Measurements from ENCODE around the gene HTRA1.

The HTRA1 gene

GRCh38 chr10:122490268-122490667 lies 28.9 kb downstream of the HTRA1 start:
- FAIRE-seq: no peak
- DNase-seq (ENCODE audit: insufficient read length, low spot score): no peak

DNA sequence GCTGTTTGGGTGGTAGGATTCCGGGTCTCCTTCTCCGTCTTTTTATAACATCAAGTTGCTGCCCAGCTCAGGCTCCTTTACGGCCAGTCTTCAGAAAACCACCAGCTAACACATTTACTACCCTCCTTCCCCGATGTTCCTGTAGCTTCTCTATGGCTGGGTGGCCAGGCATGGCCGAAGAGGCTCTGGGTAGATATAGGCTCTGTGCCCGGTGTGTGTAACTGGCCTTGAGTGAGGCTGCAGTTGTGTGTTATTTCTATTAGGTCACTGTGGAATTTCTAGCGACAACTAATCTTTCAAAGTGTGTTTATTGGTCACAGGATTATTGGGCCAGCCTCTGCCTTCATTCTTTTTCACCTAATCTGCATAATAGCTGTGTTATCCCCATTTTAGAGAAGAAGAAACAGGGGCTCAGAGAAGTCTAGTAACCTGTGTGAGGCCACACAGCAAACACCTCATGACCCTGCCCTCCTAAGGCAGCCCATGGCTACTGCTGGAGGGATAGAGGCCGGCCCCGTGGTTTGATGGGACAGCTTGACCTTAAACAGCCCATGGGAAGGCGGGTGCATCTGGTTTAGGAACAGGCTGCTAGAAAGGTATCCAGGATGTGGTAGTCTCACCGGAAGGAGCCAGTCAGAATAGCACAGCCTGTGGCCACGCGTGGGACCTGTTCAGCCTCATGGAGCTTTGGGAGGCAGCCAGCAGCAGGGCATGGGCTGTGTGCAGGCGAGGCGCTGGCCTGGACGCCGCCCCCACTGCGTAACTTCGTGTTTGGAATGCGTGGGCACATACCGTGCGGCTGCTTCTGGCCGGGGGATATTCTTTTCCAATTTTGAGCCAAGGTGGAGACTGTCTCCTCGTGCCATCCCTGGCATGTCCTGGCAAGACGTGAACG lies 29.7 kb downstream of the HTRA1 start:
- FAIRE-seq: no peak
- TF ChIP-seq, protein P1, sequence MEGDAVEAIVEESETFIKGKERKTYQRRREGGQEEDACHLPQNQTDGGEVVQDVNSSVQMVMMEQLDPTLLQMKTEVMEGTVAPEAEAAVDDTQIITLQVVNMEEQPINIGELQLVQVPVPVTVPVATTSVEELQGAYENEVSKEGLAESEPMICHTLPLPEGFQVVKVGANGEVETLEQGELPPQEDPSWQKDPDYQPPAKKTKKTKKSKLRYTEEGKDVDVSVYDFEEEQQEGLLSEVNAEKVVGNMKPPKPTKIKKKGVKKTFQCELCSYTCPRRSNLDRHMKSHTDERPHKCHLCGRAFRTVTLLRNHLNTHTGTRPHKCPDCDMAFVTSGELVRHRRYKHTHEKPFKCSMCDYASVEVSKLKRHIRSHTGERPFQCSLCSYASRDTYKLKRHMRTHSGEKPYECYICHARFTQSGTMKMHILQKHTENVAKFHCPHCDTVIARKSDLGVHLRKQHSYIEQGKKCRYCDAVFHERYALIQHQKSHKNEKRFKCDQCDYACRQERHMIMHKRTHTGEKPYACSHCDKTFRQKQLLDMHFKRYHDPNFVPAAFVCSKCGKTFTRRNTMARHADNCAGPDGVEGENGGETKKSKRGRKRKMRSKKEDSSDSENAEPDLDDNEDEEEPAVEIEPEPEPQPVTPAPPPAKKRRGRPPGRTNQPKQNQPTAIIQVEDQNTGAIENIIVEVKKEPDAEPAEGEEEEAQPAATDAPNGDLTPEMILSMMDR (IDR thresholded peaks at IDR 0.05; ENCODE audit: insufficient read depth, missing control alignments): no peak
- DNase-seq (ENCODE audit: insufficient read length, low spot score): no peak

More at GRCh38 chr10:122490268-122490667, 28.9 kb downstream of the HTRA1 start:
- TF ChIP-seq, protein P1 (IDR thresholded peaks at IDR 0.05; ENCODE audit: insufficient read depth, missing control alignments): no peak

DNA sequence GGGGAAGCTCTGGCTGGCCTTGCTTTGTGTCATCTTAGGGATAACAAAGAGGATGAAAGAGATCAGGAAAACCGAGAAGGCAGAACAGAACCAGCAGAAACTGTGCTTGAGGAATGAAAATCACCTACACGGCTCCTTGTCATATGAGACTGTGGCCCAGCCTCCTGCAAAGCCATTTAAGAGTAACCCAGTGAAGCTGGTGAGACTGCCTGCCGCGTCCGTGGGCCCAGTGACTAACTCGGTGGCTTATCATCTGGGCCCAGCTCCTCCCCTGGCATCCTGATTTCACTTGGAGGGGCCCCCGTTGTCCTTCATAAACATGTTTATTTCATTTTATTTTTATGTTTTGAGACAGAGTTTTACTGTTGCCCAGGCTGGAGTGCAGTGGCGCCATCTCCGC lies 30.7 kb downstream of the HTRA1 start:
- TF ChIP-seq, protein P1 (IDR thresholded peaks at IDR 0.05; ENCODE audit: insufficient read depth, missing control alignments): no peak
- FAIRE-seq (no peak), DNase-seq (ENCODE audit: insufficient read length, low spot score) (no peak)

DNA sequence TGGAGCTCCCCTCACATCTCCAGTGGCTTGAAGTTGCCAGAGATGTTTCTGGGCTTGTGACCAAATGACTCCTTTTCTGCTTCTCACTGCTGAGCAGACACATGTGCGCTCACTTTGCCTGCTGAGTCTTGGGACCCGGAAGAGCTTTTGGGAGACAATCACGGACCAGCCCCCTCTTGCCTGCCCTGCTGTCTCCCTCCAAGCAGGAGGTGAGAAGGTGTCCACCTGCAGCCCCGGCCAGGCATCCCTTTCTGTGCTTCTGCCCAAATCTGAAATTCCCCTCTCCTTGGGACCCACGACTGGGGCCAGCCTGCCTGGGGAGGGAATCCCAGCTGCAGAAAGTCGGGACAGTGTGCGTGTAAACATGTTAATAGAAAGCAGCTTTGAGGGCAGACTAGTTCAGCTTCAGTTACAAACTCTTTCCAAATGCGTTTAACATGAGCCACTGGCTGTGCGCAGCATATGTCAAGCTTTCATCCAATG lies 31.7 kb downstream of the HTRA1 start:
- DNase-seq (ENCODE audit: insufficient read length, low spot score): no peak

GRCh38 chr10:122493761-122494160 lies 32.4 kb downstream of the HTRA1 start:
- TF ChIP-seq, protein P1 (IDR thresholded peaks at IDR 0.05; ENCODE audit: insufficient read depth, missing control alignments): no peak
- DNase-seq (ENCODE audit: insufficient read length, low spot score) (no peak), FAIRE-seq (no peak)

More for the DNA sequence above, 31.7 kb downstream of the HTRA1 start:
- TF ChIP-seq, protein P1 (IDR thresholded peaks at IDR 0.05; ENCODE audit: insufficient read depth, missing control alignments): no peak
- FAIRE-seq: no peak

GRCh38 chr10:122494173-122494820 lies 32.9 kb downstream of the HTRA1 start:
- FAIRE-seq: no peak
- TF ChIP-seq, protein P1 (IDR thresholded peaks at IDR 0.05; ENCODE audit: insufficient read depth, missing control alignments): no peak
- no peak for DNase-seq (ENCODE audit: insufficient read length, low spot score)

Measured in D721Med (cell line).